ENCODE data around the gene POLR2J3.
"Not testable (repeated sequence)": the region's sequence is repeated elsewhere in the genome, so short reads cannot be mapped to it uniquely, and the experiment has no call there.

The POLR2J3 gene
- 0.88 to 5.8 (median 2.4) reads per million in 18 experiments for total RNA-seq

GRCh38 chr7:102572261-102573239, at the start of gene POLR2J3:
POLR2J3 (minus strand) TSS chr7:102572583; CDS start chr7:102572521, 62 bp downstream.
- DNase-seq, result not testable (repeated sequence)

DNA sequence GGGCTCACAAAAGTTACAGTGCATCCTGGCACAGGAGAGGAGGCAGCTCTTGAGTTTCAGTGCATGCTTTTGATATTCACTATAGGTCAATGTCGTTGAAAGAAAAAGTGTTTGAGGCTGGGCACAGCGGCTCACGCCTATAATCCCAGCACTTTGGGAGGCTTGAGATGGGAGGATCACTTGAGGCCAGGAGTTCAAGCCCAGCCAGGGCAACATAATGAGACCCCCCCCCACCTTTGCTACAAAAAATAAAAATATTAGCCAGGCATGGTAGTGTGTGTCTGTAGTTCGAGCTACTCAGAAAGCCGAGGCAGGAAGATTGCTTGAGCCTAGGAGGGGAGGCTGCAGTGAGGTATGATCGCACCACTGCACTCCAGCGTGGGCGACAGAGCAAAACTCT, 45.7 kb upstream of the POLR2J3 start:
- not testable (repeated sequence) for DNase-seq

DNA sequence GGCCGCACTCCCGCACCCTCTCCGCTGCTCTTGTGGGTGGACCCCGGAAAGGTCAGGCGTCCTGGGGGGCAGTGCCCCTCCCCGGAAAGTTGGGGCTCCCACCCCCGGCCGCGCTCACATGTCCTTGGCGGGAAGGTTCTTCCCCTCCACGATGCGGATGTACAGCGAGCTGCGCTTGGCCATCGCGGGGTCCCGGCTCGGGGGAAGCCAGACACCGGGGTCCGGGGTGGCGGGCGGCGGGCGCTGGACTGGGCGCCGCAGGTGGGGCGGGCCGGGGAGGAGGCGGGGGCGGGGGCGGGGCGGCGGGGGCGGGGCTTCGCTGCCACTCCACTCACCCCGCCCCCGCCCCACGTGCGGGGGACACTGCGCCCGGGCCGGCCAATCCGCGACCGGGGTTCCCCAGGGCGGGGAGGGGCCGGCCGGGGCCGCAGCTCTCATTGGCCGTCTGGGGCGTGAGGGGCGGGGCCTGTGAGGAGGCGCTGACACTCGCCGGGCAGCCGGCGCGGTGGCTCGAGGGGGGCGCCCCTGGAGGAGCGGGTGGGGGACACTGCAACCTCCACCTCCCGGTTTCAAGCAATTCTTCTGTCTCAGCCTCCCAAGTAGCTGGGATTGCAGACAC, 44.2 kb upstream of the POLR2J3 start, which contains the start of gene RASA4:
Gene RASA4, minus strand, starts transcription at position 250 of the 619 bp plus-strand sequence. Its CDS starts 67 bp downstream, at position 183.
- peak in 1 of 2 donors; percentile 22 for DNase-seq

DNA sequence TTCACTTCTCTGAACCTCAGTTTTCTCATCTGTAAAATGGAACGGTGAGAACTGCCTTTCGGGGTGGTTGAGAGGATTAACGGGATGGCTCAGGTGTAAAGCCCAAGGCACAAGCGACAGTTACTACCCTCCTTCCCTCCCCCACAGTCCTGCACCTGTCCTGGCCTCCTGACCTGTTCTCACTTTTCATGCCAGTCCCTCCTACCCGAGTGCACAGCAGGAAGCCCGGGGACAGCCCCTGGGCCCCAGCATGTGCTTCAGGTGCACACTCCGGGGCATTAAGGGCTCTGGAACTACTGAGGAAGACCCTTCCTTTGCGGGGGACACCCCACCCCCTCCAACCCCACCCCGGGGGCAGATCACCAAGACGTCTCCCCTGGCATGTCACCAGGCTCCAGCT, 43.5 kb upstream of the POLR2J3 start:
- DNase-seq, result not testable (repeated sequence)

GRCh38 chr7:102614873-102615272, 42.5 kb upstream of the POLR2J3 start:
- DNase-seq, result not testable (repeated sequence)

DNA sequence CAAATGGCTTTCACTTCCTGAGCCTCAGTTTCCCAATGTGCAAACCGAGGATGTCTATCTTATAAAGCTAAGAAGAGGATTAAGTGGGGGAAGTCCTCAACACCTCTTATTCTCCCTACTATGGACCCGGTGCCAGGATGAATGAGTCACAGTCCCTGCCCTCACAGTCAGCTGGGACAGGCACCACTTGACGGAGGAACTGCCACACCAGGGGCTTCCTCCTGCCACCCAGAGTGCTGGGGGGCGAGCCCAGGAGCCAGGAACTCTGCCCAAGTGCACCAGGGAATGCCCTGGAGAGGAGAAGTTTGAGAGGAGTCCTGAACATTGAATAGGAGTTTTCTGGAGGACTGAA, 41.9 kb upstream of the POLR2J3 start:
- not testable (repeated sequence) for DNase-seq

GRCh38 chr7:102613575-102614345, 41.4 kb upstream of the POLR2J3 start:
- not testable (repeated sequence) for DNase-seq

GRCh38 chr7:102611675-102612325, 39.4 kb upstream of the POLR2J3 start:
- peak; percentile 4 to 40 for DNase-seq

- not testable (repeated sequence) for DNase-seq
Observed at GRCh38 chr7:102611013-102611674, 38.8 kb upstream of the POLR2J3 start.

DNA sequence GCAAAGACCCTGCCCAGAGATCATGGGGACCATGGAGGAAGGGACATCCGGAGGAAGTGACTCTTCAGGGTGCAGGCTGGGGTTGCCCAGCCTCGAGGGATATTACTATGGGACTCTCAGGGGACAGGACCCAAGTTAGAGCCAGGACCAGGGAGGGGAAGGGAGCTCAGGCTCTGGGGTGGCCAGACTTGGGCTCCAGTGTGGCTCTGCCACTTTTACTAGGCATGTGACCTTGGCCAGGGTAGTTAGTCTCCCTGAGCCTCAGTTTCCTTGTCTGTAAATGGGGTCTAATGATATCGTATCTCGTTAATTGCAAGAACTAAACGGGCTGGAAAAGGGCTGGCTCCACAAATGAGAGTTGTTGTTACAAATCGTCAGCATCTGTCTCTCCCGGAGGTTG, 38.1 kb upstream of the POLR2J3 start:
- not testable (repeated sequence) for DNase-seq

DNA sequence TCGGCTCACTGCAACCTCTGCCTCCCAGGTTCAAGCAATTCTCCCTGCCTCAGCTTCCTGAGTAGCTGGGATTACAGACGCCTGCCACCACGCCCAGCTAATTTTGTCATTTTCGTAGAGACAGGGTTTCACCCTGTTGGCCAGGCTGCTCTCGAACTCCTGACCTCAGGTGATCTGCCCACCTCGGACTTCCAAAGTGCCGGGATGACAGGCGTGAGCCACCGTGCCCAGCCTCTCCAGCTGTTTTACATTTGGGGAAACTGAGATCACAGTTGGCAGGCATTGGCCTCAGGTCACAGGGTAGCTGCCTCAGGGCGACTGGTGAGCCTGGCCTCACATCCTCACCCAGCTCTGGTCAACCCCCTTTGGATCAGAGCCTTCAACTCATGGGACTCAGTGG, 37.4 kb upstream of the POLR2J3 start:
- DNase-seq, result not testable (repeated sequence)

DNA sequence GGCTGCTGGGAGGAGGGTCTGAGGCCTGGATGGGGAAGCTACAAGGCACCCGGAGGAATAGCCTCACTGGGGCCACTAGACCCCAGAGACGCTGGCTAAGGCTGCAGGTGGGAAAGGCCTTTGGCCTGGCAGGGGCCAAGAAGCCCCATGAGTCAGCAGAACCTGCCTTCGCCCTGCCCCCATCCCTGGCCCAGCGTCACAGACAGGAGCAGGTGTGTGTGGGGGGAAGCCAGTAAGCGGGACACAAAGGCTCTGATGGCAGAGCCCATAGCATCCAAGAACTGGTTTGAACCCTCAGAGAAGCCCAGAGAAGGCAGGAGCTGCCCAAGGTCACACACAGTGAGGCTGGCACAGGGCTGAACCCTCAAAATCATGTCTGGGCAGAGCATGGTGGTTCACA, 34.5 kb upstream of the POLR2J3 start:
- not testable (repeated sequence) for DNase-seq

- DNase-seq, result not testable (repeated sequence)
Observed at GRCh38 chr7:102604431-102605145, 32.2 kb upstream of the POLR2J3 start.

DNA sequence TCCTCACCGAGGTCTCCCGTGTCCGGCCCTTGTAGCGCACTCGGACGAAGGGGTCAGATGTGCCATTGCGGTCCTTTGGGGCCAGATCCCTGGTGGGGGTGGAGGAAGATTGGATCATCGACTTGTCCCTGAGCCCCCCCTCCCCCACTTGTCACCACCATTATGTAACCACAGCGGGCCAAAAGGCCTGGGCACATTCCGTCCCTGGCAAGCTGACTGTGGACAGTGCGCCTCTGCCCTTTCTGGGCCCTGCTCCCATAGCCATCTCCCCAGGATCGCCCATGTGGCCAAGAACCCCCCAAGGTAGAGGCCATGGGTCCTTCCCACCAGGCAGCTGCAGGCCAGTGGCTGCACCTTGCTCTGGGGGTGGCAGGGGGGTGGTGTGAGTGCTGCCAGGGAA, 29.9 kb upstream of the POLR2J3 start:
- DNase-seq, result not testable (repeated sequence)

DNA sequence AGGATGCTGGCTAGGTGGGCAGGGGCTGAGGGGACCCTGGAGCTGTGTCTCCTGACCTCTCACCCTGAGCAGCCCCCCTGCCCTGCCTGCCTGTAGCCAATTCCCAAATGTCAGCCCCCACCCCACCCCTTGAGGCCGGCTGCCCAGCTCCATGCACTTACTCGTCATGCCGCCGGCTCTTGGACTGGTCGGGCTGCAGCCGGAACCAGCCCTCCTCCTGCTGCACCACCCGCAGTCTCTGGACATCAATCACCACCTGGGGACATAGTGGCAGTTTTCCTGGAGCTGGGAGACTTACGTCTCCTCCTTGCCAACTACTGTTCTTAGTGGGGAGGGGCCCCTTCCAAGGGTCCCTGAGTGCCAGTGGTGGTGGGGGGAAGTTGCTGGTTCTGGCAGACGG, 27.3 kb upstream of the POLR2J3 start:
- not testable (repeated sequence) for DNase-seq

DNA sequence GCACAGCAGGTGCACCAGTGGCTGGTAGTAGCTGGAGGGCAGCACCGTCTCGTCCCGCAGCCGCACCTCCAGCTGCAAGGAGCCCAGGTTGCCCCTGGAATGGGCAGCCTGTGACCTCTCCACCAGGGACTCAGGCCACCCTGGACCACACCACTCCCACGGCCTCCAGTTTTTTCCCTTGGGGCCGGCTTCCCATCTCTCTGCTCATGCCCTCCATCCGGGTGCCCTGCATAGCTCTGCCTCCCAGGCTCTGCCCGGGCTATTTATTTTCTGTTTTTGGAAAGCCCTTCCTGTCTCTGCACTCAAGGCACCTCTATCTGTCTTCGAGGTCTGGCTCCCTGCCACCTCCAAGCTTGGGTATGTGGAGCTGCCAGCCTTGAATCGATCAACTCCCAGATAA, 23.7 kb upstream of the POLR2J3 start:
- not testable (repeated sequence) for DNase-seq

DNA sequence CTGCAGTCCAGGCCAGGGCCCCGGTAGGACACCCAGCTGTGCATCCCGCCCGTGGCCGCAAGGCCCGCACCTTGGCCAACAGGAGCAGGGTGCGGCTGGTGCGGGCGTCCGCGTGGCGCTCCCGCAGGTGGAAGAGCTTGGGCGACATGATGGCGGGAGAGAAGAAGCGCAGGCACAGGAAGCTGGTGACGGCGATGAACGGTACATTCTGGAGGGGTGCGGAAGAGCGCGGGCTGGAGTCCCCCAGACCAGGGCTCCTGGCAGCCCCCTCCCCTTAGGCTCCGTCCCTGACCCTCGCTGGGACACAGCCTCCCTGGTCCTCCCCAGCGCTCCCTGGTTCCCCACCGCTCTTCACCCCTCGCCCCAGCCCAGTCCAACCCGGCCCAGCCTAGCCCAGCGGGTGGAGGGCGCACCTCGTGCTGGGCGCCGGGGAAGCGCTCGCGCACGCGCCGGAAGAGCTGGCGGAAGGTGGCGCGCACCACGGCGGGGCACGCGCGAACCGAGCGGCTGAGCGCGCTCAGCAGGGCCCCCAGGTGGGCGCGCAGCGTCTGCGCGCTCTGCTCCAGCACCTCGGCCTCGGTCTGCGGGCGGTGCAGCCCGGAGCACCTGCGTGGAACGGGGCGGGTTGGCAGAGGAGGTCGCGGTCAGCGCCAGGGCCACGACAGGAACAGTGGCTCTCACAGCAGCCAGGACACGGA, 21.4 kb upstream of the POLR2J3 start:
- not testable (repeated sequence) for DNase-seq

- DNase-seq, result not testable (repeated sequence)
Observed at GRCh38 chr7:102592477-102593019, 20.2 kb upstream of the POLR2J3 start.

DNA sequence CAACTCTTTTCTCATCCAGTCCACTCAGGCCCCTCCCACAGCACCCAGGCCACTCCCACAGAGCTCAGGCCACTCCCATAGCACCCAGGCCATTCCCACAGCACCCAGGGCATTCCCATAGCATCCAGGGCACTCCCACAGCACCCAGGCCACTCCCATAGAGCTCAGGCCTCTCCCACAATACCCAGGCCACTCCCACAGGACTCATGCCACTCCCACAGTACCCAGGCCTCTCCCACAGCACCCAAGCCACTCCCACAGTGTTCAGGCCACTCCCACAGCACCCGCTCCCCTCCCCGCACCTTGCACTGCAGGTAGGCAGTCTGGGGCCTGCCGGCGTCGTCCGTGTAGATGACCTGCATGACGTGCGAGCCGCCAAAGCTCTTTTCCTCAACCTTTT, 17.5 kb upstream of the POLR2J3 start:
- not testable (repeated sequence) for DNase-seq

DNA sequence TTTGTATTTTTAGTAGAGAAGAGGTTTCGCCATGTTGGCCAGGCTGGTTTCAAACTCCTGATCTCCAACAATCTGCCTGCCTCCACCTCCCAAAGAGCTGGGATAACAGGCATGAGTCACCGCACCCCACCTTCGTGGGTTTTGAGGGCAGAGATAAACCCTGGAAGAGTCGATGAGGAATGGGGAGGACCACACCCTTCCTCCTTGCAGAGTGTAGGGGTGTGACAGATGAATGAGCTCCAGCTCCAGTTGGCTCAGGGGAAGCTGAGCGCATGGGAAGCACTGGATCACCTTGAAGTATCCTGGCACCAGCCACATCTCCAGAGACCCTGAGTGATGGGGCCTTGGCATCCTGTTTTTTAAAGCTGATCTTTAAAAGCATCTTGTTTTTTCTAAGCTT, 11.1 kb upstream of the POLR2J3 start:
- not testable (repeated sequence) for DNase-seq
